ENCODE data around the gene KCNC1.
A peak's percentile ranks its signal among the peaks of the same experiment; 100 is the strongest.

Gene KCNC1

GRCh38 chr11:17766590-17766989 lies 32.0 kb downstream of the KCNC1 start:
- no peak for DNase-seq (ENCODE audit: low read depth)
- TF ChIP-seq CTCF (conservative IDR thresholded peaks at IDR 0.05; ENCODE audit: control insufficient read depth, insufficient read depth, low read depth, low read length), result no peak
- H3K4me3 ChIP-seq (ENCODE audit: control insufficient read depth, low read depth, low read length), result no peak overlapping the region

GRCh38 chr11:17767301-17767885 lies 32.8 kb downstream of the KCNC1 start:
- peak; percentile 26 for DNase-seq (ENCODE audit: low read depth)
- H3K4me3 ChIP-seq (ENCODE audit: control insufficient read depth, low read depth, low read length), result no peak overlapping the region
- no peak for TF ChIP-seq CTCF (conservative IDR thresholded peaks at IDR 0.05; ENCODE audit: control insufficient read depth, insufficient read depth, low read depth, low read length)

GRCh38 chr11:17767914-17768313 lies 33.3 kb downstream of the KCNC1 start:
- DNase-seq (ENCODE audit: low read depth), result no peak
- no peak overlapping the region for H3K4me3 ChIP-seq (ENCODE audit: control insufficient read depth, low read depth, low read length)
- TF ChIP-seq CTCF (conservative IDR thresholded peaks at IDR 0.05; ENCODE audit: control insufficient read depth, insufficient read depth, low read depth, low read length), result no peak

- no peak overlapping the region for H3K4me3 ChIP-seq (ENCODE audit: control insufficient read depth, low read depth, low read length)
- DNase-seq (ENCODE audit: low read depth), result no peak
- no peak for TF ChIP-seq CTCF (conservative IDR thresholded peaks at IDR 0.05; ENCODE audit: control insufficient read depth, insufficient read depth, low read depth, low read length)
These were observed 34.0 kb downstream of the KCNC1 start for GRCh38 chr11:17768547-17768946.

GRCh38 chr11:17769218-17769617 lies 34.6 kb downstream of the KCNC1 start:
- no peak overlapping the region for H3K4me3 ChIP-seq (ENCODE audit: control insufficient read depth, low read depth, low read length)
- no peak for DNase-seq (ENCODE audit: low read depth)
- TF ChIP-seq CTCF (conservative IDR thresholded peaks at IDR 0.05; ENCODE audit: control insufficient read depth, insufficient read depth, low read depth, low read length), result no peak

GRCh38 chr11:17770048-17770652 lies 35.6 kb downstream of the KCNC1 start:
- no peak for DNase-seq (ENCODE audit: low read depth)
- H3K4me3 ChIP-seq (ENCODE audit: control insufficient read depth, low read depth, low read length), result no peak overlapping the region
- peak; percentile 9 for TF ChIP-seq CTCF (conservative IDR thresholded peaks at IDR 0.05; ENCODE audit: control insufficient read depth, insufficient read depth, low read depth, low read length)

Data from fibroblast of mammary gland (primary cell).